ENCODE results near the gene NDUFS7. TPM values are rescaled to one million over a fixed set of nuclear protein-coding genes. Genes with fewer than 3 reads are reported as not detected.

NDUFS7 gene
- total and polyA plus RNA-seq, 9 of the 15 experiments (the other 6 are each of a cell fraction or from before 2014, with no cell fraction given): 6.0 to 271 (median 60.6) TPM

GRCh38 chr19:1406774-1407527 is 23.2 kb downstream of the NDUFS7 start (continued):
- TF ChIP-seq TAL1 (IDR thresholded peaks at IDR 0.05) (no peak), LCOR (CRISPR knock-in tag; IDR thresholded peaks at IDR 0.05) (peak; percentile 73; the same call in 1 of the 2 replicates), U2AF1 (optimal IDR thresholded peaks at IDR 0.05; ENCODE audit: low read depth, low read length) (no peak), NCOA6 (IDR thresholded peaks at IDR 0.05) (no peak; the same call in 1 of the 2 replicates), ZNF518B (CRISPR knock-in tag; IDR thresholded peaks at IDR 0.05) (no peak), ZNF384 (IDR thresholded peaks at IDR 0.05; ENCODE audit: low read depth, low read length) (no peak), THRAP3 (IDR thresholded peaks at IDR 0.05; ENCODE audit: borderline replicate concordance) (no peak), E2F8 (IDR thresholded peaks at IDR 0.05; ENCODE audit: low read depth, partially characterized antibody) (peak; percentile 60), ZNF398 (CRISPR knock-in tag; IDR thresholded peaks at IDR 0.05) (no peak), ZNF395 (CRISPR knock-in tag; IDR thresholded peaks at IDR 0.05) (peak; percentile 94), ATF1 (CRISPR knock-in tag; IDR thresholded peaks at IDR 0.05) (no peak), ATF1 (tag; IDR thresholded peaks at IDR 0.05) (peak; percentile 85), TRIM25 (IDR thresholded peaks at IDR 0.05; ENCODE audit: borderline replicate concordance) (no peak), RBFOX2 (IDR thresholded peaks at IDR 0.05; ENCODE audit: low read depth, low read length) (peak; percentile 88), RBM14 (IDR thresholded peaks at IDR 0.05; ENCODE audit: borderline replicate concordance, insufficient read depth, low read depth, low read length) (0 out of 2 replicates have a peak, but pooled peaks have one; percentile 45)
